Measurements from ENCODE around the gene WWOX.

The WWOX gene

GRCh38 chr16:78405833-78406232 lies 306.4 kb downstream of the WWOX start:
- ATAC-seq (replicated peaks; ENCODE audit: extremely low read depth, poor library complexity, severe bottlenecking) (no peak), DNase-seq (ENCODE audit: low spot score in 2 of 2) (no peak)
- H3K4me1 Mint-ChIP-seq: no peaks in the 10 kb centered on the region
- no peaks in the 10 kb centered on the region for H3K27me3 Mint-ChIP-seq
- no peaks in the 10 kb centered on the region for H3K36me3 Mint-ChIP-seq (ENCODE audit: insufficient read depth)
- no peak overlapping the region for H3K27ac Mint-ChIP-seq (ENCODE audit: low read depth)
- peaks cover 15% of the 10 kb centered on the region for H3K9me3 Mint-ChIP-seq
- no peak overlapping the region for H3K4me3 Mint-ChIP-seq

- ATAC-seq (replicated peaks; ENCODE audit: extremely low read depth, poor library complexity, severe bottlenecking) (no peak), DNase-seq (ENCODE audit: low spot score in 2 of 2) (no peak)
- no peak overlapping the region for H3K27ac Mint-ChIP-seq (ENCODE audit: low read depth)
- H3K9me3 Mint-ChIP-seq: peaks cover 19% of the 10 kb centered on the region
- H3K36me3 Mint-ChIP-seq (ENCODE audit: insufficient read depth): no peaks in the 10 kb centered on the region
- H3K4me1 Mint-ChIP-seq: no peaks in the 10 kb centered on the region
- H3K27me3 Mint-ChIP-seq: no peaks in the 10 kb centered on the region
- no peak overlapping the region for H3K4me3 Mint-ChIP-seq
These were observed 307.7 kb downstream of the WWOX start for GRCh38 chr16:78407191-78407590.

- no peak for ATAC-seq (replicated peaks; ENCODE audit: extremely low read depth, poor library complexity, severe bottlenecking)
- no peaks in the 10 kb centered on the region for H3K4me1 Mint-ChIP-seq
- no peak overlapping the region for H3K4me3 Mint-ChIP-seq
- H3K36me3 Mint-ChIP-seq (ENCODE audit: insufficient read depth): no peaks in the 10 kb centered on the region
- peaks cover 25% of the 10 kb centered on the region for H3K9me3 Mint-ChIP-seq
- no peaks in the 10 kb centered on the region for H3K27me3 Mint-ChIP-seq
- no peak overlapping the region for H3K27ac Mint-ChIP-seq (ENCODE audit: low read depth)
- DNase-seq (ENCODE audit: low spot score in 2 of 2): no peak
These were observed 314.2 kb downstream of the WWOX start for GRCh38 chr16:78413651-78414050.

DNA sequence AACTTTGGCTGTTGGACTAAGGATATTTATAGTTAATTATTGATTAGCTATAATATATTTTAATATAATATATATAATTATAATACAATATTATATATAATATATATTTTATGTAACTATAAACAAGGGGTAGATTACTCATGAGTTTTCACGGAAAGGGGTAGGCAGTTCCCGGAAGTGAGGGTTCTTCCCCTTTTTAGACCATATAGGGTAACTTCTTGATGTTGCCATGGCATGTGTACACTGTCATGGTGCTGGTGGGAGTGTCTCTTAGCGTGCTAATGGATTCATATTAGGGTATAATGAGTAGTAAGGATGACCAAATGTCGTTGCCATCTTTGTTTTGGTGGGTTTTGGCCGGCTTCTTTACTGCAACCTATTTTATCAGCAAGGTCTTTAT lies 315.6 kb downstream of the WWOX start:
- no peak overlapping the region for H3K4me3 Mint-ChIP-seq
- H3K27me3 Mint-ChIP-seq: no peaks in the 10 kb centered on the region
- H3K9me3 Mint-ChIP-seq: peaks cover 18% of the 10 kb centered on the region
- H3K4me1 Mint-ChIP-seq: no peaks in the 10 kb centered on the region
- H3K27ac Mint-ChIP-seq (ENCODE audit: low read depth): no peak overlapping the region
- no peak for DNase-seq (ENCODE audit: low spot score in 2 of 2)
- ATAC-seq (replicated peaks; ENCODE audit: extremely low read depth, poor library complexity, severe bottlenecking): no peak
- peaks cover 2% of the 10 kb centered on the region for H3K36me3 Mint-ChIP-seq (ENCODE audit: insufficient read depth)

GRCh38 chr16:78415669-78416068 lies 316.2 kb downstream of the WWOX start:
- Mint-ChIP-seq H3K27me3 (no peaks in the 10 kb centered on the region), H3K36me3 (ENCODE audit: insufficient read depth) (peaks cover 2% of the 10 kb centered on the region), H3K4me3 (no peak overlapping the region), H3K4me1 (no peaks in the 10 kb centered on the region), H3K9me3 (peaks cover 16% of the 10 kb centered on the region), H3K27ac (ENCODE audit: low read depth) (no peak overlapping the region)
- no peak for ATAC-seq (replicated peaks; ENCODE audit: extremely low read depth, poor library complexity, severe bottlenecking)
- DNase-seq (ENCODE audit: low spot score in 2 of 2): no peak

DNA sequence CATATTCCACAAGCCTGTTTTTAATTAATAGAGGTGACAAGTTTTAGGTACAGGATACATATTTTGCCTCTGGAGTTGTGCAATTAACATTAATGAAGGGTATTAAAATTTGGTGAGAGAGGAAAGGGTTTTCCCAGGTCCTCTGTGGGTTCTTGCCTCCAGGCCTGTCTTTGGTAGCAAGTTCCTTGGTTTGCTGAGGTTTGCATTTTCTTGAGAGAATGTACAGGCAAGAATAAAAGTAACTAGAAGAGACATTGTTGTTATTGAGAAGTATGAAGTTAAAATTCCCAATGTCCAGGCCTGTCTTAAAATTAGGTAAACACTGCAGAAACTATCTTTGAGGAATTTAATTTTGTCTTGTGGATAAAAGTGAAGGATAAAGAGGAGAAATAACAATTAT lies 316.9 kb downstream of the WWOX start:
- no peak for DNase-seq (ENCODE audit: low spot score in 2 of 2)
- Mint-ChIP-seq H3K4me1 (no peaks in the 10 kb centered on the region), H3K4me3 (no peak overlapping the region), H3K9me3 (peaks cover 16% of the 10 kb centered on the region), H3K36me3 (ENCODE audit: insufficient read depth) (peaks cover 2% of the 10 kb centered on the region), H3K27ac (ENCODE audit: low read depth) (no peak overlapping the region), H3K27me3 (no peaks in the 10 kb centered on the region)
- no peak for ATAC-seq (replicated peaks; ENCODE audit: extremely low read depth, poor library complexity, severe bottlenecking)

GRCh38 chr16:78421181-78421708 lies 321.8 kb downstream of the WWOX start:
- Mint-ChIP-seq H3K4me3 (no peak overlapping the region), H3K27me3 (no peaks in the 10 kb centered on the region)
- no peak for ATAC-seq (replicated peaks; ENCODE audit: extremely low read depth, poor library complexity, severe bottlenecking)

GRCh38 chr16:78425281-78425680 lies 325.8 kb downstream of the WWOX start:
- no peaks in the 10 kb centered on the region for H3K9me3 Mint-ChIP-seq
- ATAC-seq (replicated peaks; ENCODE audit: extremely low read depth, poor library complexity, severe bottlenecking) (no peak), DNase-seq (ENCODE audit: low spot score in 2 of 2) (no peak)
- H3K27me3 Mint-ChIP-seq: no peaks in the 10 kb centered on the region
- H3K4me3 Mint-ChIP-seq: no peak overlapping the region
- no peak overlapping the region for H3K27ac Mint-ChIP-seq (ENCODE audit: low read depth)
- H3K4me1 Mint-ChIP-seq: no peaks in the 10 kb centered on the region
- peaks cover 2% of the 10 kb centered on the region for H3K36me3 Mint-ChIP-seq (ENCODE audit: insufficient read depth)

More at GRCh38 chr16:78421181-78421708, 321.8 kb downstream of the WWOX start:
- H3K4me1 Mint-ChIP-seq: no peaks in the 10 kb centered on the region
- H3K27ac Mint-ChIP-seq (ENCODE audit: low read depth): no peak overlapping the region
- DNase-seq (ENCODE audit: low spot score in 2 of 2): no peak
- H3K9me3 Mint-ChIP-seq: no peaks in the 10 kb centered on the region
- H3K36me3 Mint-ChIP-seq (ENCODE audit: insufficient read depth): peaks cover 3% of the 10 kb centered on the region

GRCh38 chr16:78425891-78426510 lies 326.5 kb downstream of the WWOX start:
- DNase-seq (ENCODE audit: low spot score in 2 of 2) (no peak), ATAC-seq (replicated peaks; ENCODE audit: extremely low read depth, poor library complexity, severe bottlenecking) (no peak)
- Mint-ChIP-seq H3K36me3 (ENCODE audit: insufficient read depth) (peaks cover 2% of the 10 kb centered on the region), H3K27me3 (no peaks in the 10 kb centered on the region), H3K27ac (ENCODE audit: low read depth) (no peak overlapping the region), H3K4me1 (no peaks in the 10 kb centered on the region), H3K9me3 (no peaks in the 10 kb centered on the region), H3K4me3 (no peak overlapping the region)

DNA sequence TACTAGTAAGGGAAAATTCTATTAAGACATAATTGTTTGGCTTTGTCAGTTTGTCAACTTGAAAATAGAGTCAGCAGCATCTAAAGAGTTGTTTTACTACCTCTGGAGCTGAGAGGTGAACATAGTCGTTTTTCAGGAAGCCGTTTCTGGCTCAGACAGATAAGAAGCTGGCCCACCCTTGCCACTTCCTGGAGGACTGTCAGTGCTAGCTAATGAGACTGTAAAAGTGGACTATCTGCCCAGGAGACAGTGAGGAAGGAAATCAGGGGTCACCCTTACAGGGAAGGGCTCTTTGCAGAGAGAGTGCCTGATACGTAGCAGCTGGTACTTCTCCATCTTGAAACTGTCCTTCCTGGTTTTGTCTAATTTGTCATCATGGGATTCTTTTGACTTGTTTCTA lies 328.7 kb downstream of the WWOX start:
- H3K4me3 Mint-ChIP-seq: no peak overlapping the region
- H3K4me1 Mint-ChIP-seq: no peaks in the 10 kb centered on the region
- no peaks in the 10 kb centered on the region for H3K27me3 Mint-ChIP-seq
- H3K9me3 Mint-ChIP-seq: no peaks in the 10 kb centered on the region
- DNase-seq (ENCODE audit: low spot score in 2 of 2) (no peak), ATAC-seq (replicated peaks; ENCODE audit: extremely low read depth, poor library complexity, severe bottlenecking) (no peak)
- H3K36me3 Mint-ChIP-seq (ENCODE audit: insufficient read depth): peaks cover 2% of the 10 kb centered on the region
- H3K27ac Mint-ChIP-seq (ENCODE audit: low read depth): no peak overlapping the region

DNA sequence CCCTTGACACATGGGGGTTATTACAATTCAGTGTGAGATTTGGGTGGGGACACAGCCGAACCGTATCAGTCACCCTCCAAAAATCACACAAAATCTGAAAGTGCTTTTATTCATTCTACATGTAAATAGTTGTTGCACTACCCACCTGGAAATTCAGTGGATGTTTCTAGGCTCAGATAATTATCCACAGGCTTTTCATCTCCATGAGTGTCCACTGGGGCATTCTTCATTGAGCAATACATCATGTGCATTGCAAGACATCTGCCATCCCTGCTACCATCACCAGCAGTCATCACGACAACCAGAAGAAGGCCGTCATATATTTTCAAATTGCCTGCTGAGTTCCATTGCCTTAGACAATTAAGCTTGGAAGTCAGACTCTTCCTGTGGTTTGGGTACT lies 330.8 kb downstream of the WWOX start:
- H3K27ac Mint-ChIP-seq (ENCODE audit: low read depth): no peak overlapping the region

DNA sequence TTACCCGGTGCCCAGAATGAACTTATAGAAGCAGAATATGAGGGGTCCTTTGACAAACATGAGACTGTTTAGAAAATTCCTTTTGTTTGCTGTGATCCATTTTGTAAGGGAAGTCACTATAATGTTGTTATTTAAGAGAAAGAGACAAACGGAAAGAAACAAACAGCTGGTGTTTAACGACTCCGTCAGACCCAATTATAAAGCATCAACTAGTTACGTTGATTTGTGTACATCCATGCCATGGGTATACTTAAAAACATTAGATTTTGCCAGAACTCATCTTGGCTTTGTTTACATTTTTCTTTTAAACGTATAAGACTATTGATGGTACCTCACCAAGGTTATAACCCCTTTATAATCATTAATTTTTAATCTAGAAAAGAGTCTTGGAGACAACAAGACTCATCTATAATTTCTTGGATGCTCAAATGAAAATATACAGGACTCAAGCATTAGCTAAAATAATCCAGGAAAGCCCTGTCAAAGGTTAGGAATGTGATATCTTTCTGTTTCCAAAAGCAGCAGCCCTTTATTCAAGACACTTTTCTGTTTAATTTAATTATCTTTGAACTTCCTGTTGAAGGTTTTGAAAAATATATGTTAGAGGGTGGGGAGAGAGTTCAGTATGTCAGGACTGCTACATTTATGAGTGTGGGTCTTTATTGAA lies 331.7 kb downstream of the WWOX start:
- Mint-ChIP-seq H3K9me3 (no peaks in the 10 kb centered on the region), H3K4me1 (no peaks in the 10 kb centered on the region), H3K36me3 (ENCODE audit: insufficient read depth) (no peaks in the 10 kb centered on the region), H3K4me3 (no peak overlapping the region), H3K27me3 (no peaks in the 10 kb centered on the region), H3K27ac (ENCODE audit: low read depth) (no peak overlapping the region)
- DNase-seq (ENCODE audit: low spot score in 2 of 2) (no peak), ATAC-seq (replicated peaks; ENCODE audit: extremely low read depth, poor library complexity, severe bottlenecking) (no peak)

More for the DNA sequence above, 330.8 kb downstream of the WWOX start:
- Mint-ChIP-seq H3K4me1 (no peaks in the 10 kb centered on the region), H3K9me3 (no peaks in the 10 kb centered on the region), H3K27me3 (no peaks in the 10 kb centered on the region), H3K36me3 (ENCODE audit: insufficient read depth) (no peaks in the 10 kb centered on the region), H3K4me3 (no peak overlapping the region)
- DNase-seq (ENCODE audit: low spot score in 2 of 2): no peak
- ATAC-seq (replicated peaks; ENCODE audit: extremely low read depth, poor library complexity, severe bottlenecking): no peak

- Mint-ChIP-seq H3K4me3 (no peak overlapping the region), H3K36me3 (ENCODE audit: insufficient read depth) (no peaks in the 10 kb centered on the region), H3K4me1 (no peaks in the 10 kb centered on the region), H3K27me3 (no peaks in the 10 kb centered on the region), H3K9me3 (no peaks in the 10 kb centered on the region), H3K27ac (ENCODE audit: low read depth) (no peak overlapping the region)
- no peak for DNase-seq (ENCODE audit: low spot score in 2 of 2)
- no peak for ATAC-seq (replicated peaks; ENCODE audit: extremely low read depth, poor library complexity, severe bottlenecking)
These were observed 332.2 kb downstream of the WWOX start for GRCh38 chr16:78431701-78432100.

All from central memory CD8-positive, alpha-beta T cell (primary cell).